ENCODE results near the gene PRM2. TPM values are rescaled to one million over a fixed set of nuclear protein-coding genes. Genes with fewer than 3 reads are reported as not detected.

Gene PRM2
- total and polyA plus RNA-seq, 2 donors (not counting 3 experiments of a cell fraction or from before 2014, with no cell fraction given), result not detected

DNA sequence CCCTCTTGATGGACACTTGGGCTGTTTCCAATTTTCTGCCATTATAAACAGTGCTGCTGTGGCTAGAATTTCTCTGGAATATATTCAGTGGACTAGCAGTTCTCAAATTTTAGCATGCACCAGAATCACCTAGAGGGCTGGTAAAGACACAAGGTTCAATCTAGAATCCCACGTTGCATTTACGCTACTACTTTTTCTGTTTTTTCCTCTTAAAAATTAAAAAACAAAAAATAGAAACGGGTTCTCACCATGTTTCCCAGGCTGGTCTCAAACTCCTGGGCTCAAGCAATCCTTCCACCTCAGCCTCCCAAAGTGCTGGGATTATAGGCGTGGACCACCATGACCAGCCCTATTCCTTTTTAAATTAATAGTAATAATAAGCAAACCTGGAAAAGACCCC lies 19.4 kb upstream of the PRM2 start:
- Histone ChIP-seq H3K27me3 (ENCODE audit: control insufficient read depth in 2 of 2, insufficient read depth in 2 of 2, low read length in 2 of 2) (no peaks in the 10 kb centered on the region), H2AFZ (ENCODE audit: low read depth, low read length) (no peak overlapping the region), H3K9me1 (replicated peaks; ENCODE audit: control insufficient read depth, extremely low read depth, insufficient read depth, low read length) (no peaks in the 10 kb centered on the region), H3K4me3 (replicated peaks in 1 of 3; ENCODE audit: insufficient read depth in 1 of 3, low read depth in 1 of 3, low read length in 3 of 3) (no peak overlapping the region), H3K4me1 (ENCODE audit: control insufficient read depth, extremely low read depth, insufficient read depth, low read length) (no peaks in the 10 kb centered on the region), H3K9me3 (replicated peaks; ENCODE audit: control insufficient read depth, insufficient read depth, low read length) (no peaks in the 10 kb centered on the region), H3K4me2 (ENCODE audit: insufficient read depth, low read length) (no peak overlapping the region), H3K9ac (replicated peaks; ENCODE audit: extremely low read depth, insufficient read depth, low read length) (no peak overlapping the region), H4K20me1 (replicated peaks; ENCODE audit: control insufficient read depth, extremely low read depth, insufficient read depth, low read length) (no peaks in the 10 kb centered on the region), H3K36me3 (ENCODE audit: control insufficient read depth in 2 of 2, extremely low read depth in 1 of 2, insufficient read depth in 2 of 2, low read length in 2 of 2) (no peaks in the 10 kb centered on the region), H3K79me2 (ENCODE audit: control insufficient read depth, insufficient read depth, low read length) (no peaks in the 10 kb centered on the region), H3K27ac (ENCODE audit: insufficient read depth, low read depth, low read length) (no peak overlapping the region)
- POLR2A ChIA-PET, result no interaction called here
- BruUV-seq (replicated peaks), result no TSS peak
- intact Hi-C loops (cut with micrococcal nuclease), result no loop called here
- DNase-seq (ENCODE audit: low read depth, low spot score) (no peak), FAIRE-seq (no peak)
- TF ChIP-seq POLR2A (IDR thresholded peaks at IDR 0.05; ENCODE audit: low read depth, low read length) (no peak), GATA2 (IDR thresholded peaks at IDR 0.05; ENCODE audit: insufficient read depth, insufficient read length, low read depth, low read length) (no peak), MYC (IDR thresholded peaks at IDR 0.05; ENCODE audit: low read depth, low read length) (no peak), FOS (IDR thresholded peaks at IDR 0.05; ENCODE audit: borderline replicate concordance, insufficient read depth, low read length) (no peak), JUN (IDR thresholded peaks at IDR 0.05; ENCODE audit: borderline replicate concordance, insufficient read depth, insufficient read length, low read depth) (no peak), EZH2 (IDR thresholded peaks at IDR 0.05; ENCODE audit: borderline replicate concordance, low read depth, low read length, severe bottlenecking) (no peak), POLR2AphosphoS5 (IDR thresholded peaks at IDR 0.05; ENCODE audit: insufficient read depth, low read depth, low read length) (no peak)
- TF ChIP-seq, protein P1, sequence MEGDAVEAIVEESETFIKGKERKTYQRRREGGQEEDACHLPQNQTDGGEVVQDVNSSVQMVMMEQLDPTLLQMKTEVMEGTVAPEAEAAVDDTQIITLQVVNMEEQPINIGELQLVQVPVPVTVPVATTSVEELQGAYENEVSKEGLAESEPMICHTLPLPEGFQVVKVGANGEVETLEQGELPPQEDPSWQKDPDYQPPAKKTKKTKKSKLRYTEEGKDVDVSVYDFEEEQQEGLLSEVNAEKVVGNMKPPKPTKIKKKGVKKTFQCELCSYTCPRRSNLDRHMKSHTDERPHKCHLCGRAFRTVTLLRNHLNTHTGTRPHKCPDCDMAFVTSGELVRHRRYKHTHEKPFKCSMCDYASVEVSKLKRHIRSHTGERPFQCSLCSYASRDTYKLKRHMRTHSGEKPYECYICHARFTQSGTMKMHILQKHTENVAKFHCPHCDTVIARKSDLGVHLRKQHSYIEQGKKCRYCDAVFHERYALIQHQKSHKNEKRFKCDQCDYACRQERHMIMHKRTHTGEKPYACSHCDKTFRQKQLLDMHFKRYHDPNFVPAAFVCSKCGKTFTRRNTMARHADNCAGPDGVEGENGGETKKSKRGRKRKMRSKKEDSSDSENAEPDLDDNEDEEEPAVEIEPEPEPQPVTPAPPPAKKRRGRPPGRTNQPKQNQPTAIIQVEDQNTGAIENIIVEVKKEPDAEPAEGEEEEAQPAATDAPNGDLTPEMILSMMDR (IDR thresholded peaks at IDR 0.05; ENCODE audit: extremely low read depth in 1 of 2, insufficient read depth in 1 of 2, low read depth in 1 of 2, low read length in 2 of 2), result no peak
- TF ChIP-seq, protein P2, sequence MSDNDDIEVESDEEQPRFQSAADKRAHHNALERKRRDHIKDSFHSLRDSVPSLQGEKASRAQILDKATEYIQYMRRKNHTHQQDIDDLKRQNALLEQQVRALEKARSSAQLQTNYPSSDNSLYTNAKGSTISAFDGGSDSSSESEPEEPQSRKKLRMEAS (IDR thresholded peaks at IDR 0.05; ENCODE audit: insufficient read depth, insufficient read length), result no peak
- dilution Hi-C loops (cut with MboI; ENCODE audit: extremely low pct_ligation_motif_present, low sequenced_read_pairs), result no loop called here
- CTCF ChIA-PET, result no interaction called here

Data from endothelial cell of umbilical vein (primary cell).